HG03108 (cell line): Measurements from ENCODE around the gene SARM1.
"Not testable (repeated sequence)": the region's sequence is repeated elsewhere in the genome, so short reads cannot be mapped to it uniquely, and the experiment has no call there.

Source experiments
- ATAC-seq: cut with Tn5 transposase; IDR thresholded peaks from one replicate; pipeline ENCODE4 v1.9.1; 2021; ENCODE audit warnings: moderate library complexity; ENCODE audit not compliant: unreplicated experiment

Gene SARM1

GRCh38 chr17:28371245-28372202 lies at the start of gene SARM1:
Gene SARM1, plus strand, starts transcription at chr17:28371694. Its CDS starts 339 bp downstream, at chr17:28372033.
- peak; percentile 68 for ATAC-seq

DNA sequence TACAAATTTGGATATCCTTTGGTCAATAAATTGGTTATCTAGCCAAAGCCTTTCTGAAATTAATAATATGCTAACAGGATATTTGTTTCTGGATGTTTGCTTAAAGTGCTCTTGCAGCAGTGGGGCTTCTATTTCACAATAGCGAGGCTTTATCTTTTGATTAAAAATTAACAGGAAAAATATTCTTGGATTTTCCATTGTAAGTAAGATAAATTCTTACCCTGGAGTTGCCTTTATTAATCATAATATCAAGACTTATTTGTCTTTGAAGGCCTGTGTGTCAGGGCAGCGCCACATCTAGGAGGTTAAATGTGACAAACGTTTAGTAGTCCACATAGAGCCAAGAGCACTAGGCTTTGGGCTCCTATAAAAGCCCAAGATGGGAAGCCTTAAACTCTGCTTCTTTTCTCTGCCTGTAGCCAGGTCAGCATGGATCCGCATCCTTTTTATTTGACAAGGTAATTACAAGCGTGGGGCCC lies 47.2 kb upstream of the SARM1 start:
- no peak for ATAC-seq

GRCh38 chr17:28324781-28325180 lies 46.7 kb upstream of the SARM1 start:
- no peak for ATAC-seq

- no peak for ATAC-seq
Observed at GRCh38 chr17:28325211-28325610, 46.3 kb upstream of the SARM1 start.

DNA sequence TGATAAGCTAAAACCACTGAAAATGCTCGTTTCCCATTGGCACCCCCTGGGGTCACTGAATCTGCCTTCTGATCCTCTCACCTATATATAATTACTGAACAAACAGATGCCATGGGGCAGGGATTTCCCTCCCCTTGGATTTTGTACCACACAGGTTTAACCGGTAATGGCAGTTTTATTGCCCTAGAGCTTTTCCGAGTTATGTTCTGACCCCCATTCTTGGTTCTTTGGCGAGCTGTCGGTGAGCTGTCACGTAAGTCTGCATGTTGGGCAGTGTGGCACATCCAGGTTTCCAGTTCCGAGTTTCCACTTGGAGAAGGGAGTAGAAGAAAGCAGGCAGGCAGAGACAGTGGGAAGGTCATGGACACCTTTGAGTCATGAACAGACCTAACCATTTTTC lies 45.4 kb upstream of the SARM1 start:
- ATAC-seq: no peak

GRCh38 chr17:28327031-28327607 lies 44.4 kb upstream of the SARM1 start:
- ATAC-seq: no peak

- ATAC-seq: no peak
Observed at GRCh38 chr17:28327709-28328108, 43.8 kb upstream of the SARM1 start.

GRCh38 chr17:28328325-28328724 lies 43.2 kb upstream of the SARM1 start:
- no peak for ATAC-seq

DNA sequence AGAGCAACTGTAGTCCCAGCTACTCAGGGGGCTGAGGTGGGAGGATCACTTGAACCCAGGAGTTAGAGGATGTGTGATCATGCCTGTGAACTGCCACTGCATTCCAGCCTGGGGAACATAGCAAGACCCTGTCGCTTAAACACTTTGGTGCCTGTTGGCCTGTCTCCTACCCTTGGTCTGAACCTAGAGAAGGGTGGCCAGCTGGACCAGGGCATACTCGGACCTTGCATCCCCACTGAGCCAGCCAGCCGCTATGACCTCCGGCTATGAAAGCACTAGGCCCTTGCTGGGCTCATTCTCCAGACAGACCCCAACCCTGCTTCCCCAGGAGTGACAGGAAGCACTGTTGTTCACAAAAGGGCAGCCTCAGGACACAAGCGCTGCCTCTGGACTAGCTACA lies 40.8 kb upstream of the SARM1 start:
- ATAC-seq: no peak

GRCh38 chr17:28331891-28332420 lies 39.5 kb upstream of the SARM1 start:
- no peak for ATAC-seq

DNA sequence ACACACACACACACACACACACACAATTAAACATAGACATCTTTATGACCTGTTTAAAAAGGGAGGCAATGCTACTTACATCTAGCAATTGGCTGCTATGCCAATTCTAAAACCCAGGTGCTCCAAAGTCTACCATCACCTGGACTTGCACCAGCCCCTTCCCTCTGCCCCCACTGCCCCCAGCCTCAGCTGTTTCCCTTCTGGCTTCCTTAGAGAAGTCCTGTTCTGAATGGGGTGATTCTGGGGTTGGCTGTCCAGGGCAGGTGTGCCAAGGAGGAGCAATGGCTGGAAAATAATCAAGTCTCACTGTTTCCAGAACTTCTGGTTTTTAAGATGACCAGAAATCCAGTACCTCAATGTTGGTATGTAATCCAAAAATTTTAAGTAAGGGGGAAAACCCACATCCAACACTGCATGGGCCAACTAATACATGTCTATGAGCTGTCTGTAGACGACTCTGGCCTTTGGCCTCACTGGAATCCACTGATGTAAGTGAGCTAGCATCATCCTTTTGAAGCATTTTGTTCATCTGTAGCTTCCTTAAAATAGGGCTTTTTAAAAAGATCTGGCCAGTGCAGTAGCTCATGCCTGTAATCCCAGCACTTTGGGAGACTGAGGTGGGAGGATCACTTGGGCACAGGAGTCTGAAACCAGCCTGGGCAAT lies 38.3 kb upstream of the SARM1 start:
- ATAC-seq: no peak

DNA sequence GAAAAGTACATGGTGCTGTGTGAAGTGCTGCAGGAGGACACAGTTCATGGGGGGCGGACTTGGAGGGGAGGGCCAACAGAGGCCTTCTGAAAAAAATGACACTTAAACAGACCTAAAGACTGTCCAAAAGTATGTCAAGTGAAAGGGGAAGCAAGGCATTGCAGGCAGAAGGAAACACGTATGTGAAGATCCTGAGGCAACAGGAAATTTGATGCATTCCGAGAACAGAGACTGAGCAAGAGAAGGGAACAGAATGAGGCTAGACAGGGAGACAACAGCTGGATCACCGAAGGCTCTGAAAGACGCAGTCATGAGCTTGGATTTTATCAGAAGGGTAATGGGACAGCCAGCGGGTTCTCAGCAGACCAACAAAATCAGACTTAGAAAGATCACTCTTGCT lies 37.3 kb upstream of the SARM1 start:
- ATAC-seq: no peak

DNA sequence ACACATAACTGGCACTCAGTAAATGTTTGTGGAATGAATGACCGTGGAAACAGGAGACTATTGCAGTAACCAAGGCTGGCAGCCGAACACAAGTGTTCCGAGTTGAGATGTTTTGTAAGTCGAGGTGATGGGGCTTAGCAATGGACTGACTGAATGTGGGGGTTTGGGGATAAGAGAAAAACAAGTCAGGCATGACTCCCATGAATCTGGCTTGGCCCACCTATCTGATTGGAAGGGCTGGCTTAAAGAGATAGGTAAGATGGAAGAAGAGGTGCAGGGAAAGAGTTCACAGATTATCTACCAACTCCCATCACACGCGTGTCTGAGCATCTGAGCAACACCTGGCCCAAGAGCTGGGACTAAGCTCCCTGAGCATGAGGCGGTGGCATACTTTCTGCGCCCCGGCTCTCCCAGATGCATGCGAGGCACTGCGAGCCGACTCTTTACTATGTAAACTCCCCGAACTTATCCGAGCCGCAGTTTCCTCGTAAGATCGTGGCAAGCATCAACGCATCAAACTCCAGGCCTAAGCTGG lies 36.8 kb upstream of the SARM1 start:
- no peak for ATAC-seq

DNA sequence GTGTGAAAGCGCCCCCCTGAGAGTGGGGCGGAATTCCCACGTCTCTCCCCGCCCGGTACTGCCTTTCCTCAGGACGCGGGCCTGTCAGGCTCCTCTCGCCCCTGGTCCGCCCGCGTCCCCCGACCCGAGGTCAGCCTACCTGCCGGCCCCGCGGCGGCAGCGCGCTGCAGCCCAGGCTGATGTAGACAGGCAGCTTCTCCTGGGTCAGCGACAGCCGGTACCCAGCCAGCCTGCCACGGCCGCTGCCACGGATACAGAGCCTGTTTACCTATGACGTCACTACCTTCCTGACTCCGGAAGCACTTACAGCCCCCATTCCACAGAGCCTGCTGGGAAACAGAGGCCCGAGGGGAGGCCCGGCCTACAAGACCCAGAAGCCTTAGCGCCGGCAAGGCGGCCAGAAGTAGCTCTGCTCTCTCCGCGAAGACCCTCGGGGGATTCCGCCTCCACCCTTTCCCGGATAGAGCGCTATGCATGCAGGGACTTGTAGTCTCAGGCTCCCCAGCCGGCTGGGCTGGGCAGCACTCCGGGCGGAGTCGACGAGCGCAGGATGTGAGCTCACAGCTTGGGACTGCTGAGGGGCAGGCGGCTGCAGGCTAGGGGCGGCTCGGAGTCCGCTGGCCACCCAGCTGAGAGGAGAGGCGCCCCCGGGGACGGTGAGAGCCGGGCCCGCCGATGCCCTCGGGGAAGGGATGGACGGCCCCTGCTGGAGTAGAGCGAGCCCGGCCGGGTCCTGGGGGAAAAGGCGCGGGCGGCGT lies 36.1 kb upstream of the SARM1 start, which contains the start of the genes IFT20 and TNFAIP1:
TSS of gene IFT20 (minus strand) at position 272 of the 758 bp plus-strand sequence. CDS start 3,487 bp downstream, outside the sequence.
TSS of gene TNFAIP1 (plus strand) at position 561 of the 758 bp plus-strand sequence. CDS start 3,761 bp downstream, outside the sequence.
- peak; percentile 97 for ATAC-seq

DNA sequence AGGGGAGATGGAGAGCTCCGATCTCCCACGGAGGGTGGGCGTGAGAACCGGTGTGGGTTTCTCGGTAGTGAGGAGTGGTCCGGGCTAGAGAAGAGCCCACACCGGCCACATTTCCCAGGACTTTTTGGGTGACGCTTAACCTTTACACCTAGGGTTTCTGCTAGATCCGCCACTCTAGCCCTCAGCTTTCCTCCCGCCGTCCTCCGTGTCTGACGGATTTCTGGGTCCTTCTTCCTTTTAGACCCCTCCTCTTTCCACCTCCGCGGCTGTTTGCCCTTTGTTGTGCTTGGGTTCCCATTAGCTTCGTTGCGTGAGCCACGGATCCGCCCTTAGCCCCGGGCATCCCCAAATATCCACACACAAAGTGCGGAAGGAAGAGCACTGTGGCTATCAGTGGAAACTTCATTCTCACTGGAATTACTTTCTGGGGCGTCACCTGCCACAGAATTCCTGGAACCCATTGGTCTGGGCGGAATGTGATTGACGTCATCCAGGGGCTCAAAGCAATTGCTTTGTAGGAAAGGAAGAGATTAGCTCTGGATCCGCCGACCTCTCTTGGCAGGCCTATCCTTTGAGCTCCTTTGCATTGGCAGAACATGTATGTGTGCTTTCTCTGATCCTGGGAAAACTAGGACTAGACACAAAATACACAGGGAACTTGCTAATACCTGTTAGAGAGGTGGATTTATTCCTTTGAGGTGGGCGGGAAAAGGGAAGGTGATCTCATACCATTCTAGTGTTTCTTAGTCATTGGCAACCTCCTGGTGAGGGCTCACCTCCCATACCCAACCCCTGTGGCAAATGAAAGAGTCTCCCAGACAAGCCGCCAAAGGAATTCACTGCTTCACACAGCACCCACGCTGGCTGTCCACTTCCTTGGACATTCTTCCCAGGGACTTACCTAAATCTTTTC lies 35.3 kb upstream of the SARM1 start:
- ATAC-seq: no peak

GRCh38 chr17:28338056-28338768 lies 33.3 kb upstream of the SARM1 start:
- no peak for ATAC-seq

- not testable (repeated sequence) for ATAC-seq
Observed at GRCh38 chr17:28338769-28339212, 32.7 kb upstream of the SARM1 start.

- ATAC-seq: no peak
Observed at GRCh38 chr17:28339431-28339830, 32.1 kb upstream of the SARM1 start.
